GOT3 (cell line): Measurements from ENCODE around the gene TYMS.

Source experiments
- DNase-seq: peaks from one replicate; lab custom pipeline; 2025; ENCODE audit warnings: mixed read lengths; lab: John Stamatoyannopoulos, UW

The TYMS gene

GRCh38 chr18:657311-658000 lies at the start of gene TYMS:
TYMS (plus strand) TSS chr18:657653; CDS start chr18:657743, 90 bp downstream.
- DNase-seq, result peak; percentile 20

DNA sequence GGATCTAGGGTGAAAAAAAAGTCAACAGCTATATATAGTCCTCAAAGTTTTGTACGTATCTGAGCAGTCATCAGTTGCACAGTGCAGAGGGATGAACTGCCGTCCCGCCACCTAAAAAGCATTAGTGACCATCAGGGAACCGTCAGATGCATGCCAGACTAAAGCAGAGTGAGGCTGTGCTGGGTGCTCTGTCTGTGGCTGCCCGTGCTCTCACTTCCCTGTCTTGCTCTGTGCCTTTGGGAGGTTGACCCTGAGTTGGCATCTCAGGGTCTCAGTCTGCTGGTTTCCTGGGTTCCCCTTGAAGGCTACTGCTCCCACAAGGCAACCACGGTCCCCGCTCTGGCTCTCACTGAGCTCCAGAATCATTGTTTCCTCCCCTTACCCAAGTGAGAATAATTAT lies 49.5 kb upstream of the TYMS start:
- DNase-seq, result no peak

- DNase-seq, result no peak
Measured at GRCh38 chr18:610214-610928, 47.1 kb upstream of the TYMS start.

- no peak for DNase-seq
Measured at GRCh38 chr18:612156-612555, 45.3 kb upstream of the TYMS start.

GRCh38 chr18:614193-614592 lies 43.3 kb upstream of the TYMS start:
- DNase-seq, result no peak

- DNase-seq, result no peak
Measured at GRCh38 chr18:615092-615521, 42.3 kb upstream of the TYMS start.

DNA sequence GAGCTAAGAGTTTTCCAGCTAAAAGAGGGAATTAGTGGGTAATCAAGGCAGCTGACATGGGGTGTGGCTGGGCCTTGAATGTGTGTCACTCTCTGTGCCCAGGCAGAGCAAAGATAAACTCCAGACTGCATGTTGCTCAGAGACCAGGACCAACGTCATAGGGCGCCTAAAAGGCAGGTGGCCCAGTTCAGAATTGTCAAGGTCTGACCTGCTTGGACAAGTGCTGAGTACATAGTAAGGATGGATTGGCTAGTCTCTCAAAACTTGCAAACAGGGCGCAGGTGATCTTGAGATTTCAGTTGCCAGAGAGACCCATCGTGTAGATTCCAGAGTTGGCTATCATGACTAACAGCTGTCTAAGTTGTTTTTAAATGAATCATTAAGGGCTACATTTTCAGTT lies 41.7 kb upstream of the TYMS start:
- no peak for DNase-seq

GRCh38 chr18:616380-616995 lies 41.0 kb upstream of the TYMS start:
- no peak for DNase-seq

GRCh38 chr18:617970-618504 lies 39.4 kb upstream of the TYMS start:
- DNase-seq, result no peak

- DNase-seq, result no peak
Measured at GRCh38 chr18:618618-619017, 38.8 kb upstream of the TYMS start.

DNA sequence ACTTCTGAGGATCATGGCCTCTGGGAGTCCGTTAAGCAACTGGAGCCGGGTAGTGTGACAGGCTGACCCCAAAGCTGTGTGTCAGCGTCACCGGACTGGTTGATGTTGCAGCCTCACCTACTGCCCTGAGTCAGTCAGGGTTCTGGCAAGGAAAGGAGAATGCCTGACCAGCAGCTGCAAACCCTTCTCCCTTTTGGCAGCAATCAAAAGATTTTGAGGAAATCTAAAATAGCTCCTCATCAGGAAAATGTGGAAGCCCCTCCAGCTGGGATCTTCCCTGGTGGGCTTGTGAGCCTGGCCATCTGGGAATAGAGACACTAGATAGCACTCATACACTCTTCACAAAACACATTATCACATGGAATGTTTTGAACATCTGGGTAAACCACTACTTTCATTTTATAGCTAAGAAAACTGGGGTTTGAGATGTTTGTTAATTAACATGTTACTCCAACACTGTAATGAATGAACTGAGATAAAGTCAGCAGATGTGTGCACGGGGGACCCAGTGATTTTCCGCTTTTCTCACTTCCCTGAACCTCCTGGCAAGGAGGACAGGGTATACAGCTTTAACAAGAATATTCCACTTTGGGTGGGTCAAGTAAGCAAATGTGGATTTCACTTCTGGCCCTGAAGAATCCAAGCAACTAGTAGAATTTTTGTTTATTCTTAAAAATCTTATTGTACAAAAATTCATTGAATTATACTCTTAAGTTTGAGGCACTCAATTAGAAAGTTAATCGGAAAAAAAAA lies 36.0 kb upstream of the TYMS start:
- no peak for DNase-seq

DNA sequence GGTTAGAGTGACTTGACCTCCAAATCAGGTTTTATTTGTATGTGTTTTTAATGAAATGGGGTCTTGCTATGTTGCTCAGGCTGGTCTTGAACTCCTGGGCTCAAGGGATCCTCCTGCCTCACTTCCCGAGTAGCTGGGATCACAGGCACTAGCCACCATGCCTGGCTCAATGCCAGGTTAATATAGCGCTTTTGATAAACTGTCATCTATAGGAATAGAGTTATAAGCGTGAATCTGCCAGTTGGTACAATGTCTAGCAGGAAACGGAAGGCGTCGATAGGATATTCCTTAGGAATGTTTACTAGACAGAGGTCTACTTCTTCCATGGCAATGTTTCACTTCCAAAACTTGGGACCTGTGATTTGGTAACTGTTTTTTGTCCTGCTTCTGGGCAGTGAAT lies 35.2 kb upstream of the TYMS start:
- no peak for DNase-seq

DNA sequence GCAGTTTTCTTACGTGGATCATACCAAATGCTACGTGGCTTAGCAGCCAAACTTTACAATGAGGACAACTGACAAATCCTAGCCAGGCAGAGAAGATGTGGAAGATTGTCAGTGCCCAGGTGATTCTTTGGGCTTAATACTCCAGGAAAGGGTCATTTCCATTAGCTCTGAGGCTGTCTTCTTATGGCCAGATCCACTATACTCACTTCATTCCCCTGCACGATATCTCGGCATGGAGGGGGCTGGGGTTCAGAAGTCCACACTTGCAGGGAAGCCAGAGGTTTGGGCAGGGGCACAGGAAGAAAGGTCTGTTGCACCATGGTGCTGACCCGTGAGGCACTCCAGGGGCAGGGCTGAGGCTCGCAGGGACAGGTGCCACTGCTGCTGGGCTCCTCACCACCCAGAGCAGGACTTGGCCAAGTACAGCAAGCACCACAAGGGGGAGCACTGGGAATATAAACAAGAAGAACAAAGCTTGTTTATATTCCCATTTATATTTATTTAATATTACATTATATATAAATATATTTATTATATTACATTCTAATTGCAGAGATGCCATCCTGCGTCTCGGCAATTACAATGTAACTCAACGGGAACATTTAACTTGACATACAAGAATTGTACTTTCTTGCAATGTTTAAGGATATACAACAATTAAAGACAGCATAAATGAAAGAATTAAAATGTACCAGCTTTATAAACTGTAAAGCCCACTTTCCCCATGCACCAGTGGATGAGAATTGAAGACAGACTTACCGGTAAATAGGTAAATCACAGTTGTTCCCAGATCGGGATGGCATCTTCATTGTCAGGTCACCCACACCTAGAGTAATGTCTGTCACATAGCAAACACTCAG lies 33.5 kb upstream of the TYMS start:
- DNase-seq, result no peak

DNA sequence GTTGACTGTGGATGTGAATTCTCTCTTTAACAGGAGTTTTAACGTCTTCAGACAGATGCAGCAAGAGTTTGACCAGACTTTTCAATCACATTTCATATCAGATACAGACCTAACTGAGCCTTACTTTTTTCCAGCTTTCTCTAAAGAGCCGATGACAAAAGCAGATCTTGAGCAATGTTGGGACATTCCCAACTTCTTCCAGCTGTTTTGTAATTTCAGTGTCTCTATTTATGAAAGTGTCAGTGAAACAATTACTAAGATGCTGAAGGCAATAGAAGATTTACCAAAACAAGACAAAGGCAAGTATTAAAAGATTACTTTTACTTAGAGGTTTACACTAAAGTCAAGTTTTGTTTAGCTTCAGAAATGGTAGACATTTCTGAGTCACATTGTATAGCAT lies 30.2 kb upstream of the TYMS start:
- DNase-seq, result no peak

- no peak for DNase-seq
Measured at GRCh38 chr18:629269-630150, 27.9 kb upstream of the TYMS start.

GRCh38 chr18:631560-631959 lies 25.9 kb upstream of the TYMS start:
- no peak for DNase-seq

GRCh38 chr18:634551-635045 lies 22.9 kb upstream of the TYMS start:
- no peak for DNase-seq

GRCh38 chr18:635171-635570 lies 22.3 kb upstream of the TYMS start:
- DNase-seq, result no peak

DNA sequence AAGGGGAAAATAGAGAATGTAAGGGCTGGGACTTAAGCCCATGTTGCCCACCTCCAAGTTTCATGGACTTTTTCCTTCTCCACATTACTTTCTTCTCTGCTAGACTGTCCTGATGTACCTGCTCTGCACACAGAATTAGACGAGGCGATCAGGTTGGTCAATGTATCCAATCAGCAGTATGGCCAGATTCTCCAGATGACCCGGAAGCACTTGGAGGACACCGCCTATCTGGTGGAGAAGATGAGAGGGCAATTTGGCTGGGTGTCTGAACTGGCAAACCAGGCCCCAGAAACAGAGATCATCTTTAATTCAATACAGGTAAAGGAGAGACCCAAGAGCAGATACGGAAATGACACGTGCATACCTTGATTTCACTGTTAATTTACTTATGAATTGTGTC lies 16.2 kb upstream of the TYMS start:
- DNase-seq, result no peak

DNA sequence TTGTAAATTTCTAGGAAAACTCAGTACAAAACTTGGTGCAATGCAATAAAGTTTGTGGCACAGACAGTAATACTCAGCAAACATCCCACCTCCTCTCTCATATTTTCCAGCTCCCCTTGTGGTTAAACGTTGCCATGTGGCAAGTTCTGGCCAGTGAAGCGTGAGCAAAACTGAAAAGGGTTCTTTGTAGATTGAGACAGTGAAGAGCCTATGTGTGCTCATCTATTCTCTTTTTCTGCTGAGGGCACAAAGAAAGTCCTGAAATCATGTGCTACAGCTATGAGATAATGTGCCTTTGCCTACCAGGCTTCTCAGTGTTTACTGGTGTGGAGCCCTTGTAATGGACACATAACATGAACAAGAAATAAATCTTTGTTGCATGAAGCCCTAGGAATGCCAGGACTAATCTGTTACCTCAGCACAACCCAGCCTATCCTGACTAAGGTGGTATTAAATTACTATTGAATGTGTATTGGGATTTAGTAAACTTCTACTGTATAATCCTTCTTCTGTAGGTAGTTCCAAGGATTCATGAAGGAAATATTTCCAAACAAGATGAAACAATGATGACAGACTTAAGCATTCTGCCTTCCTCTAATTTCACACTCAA lies 13.0 kb upstream of the TYMS start:
- no peak for DNase-seq
